Vagina (tissue), 2 donors: ENCODE results near the gene MEGF6.

Source experiments
- CTCF ChIP-seq, 3 experiments: fragments of 450-650 bp in 2 of 3; fragments of 200-600 bp in 1 of 3; sonication (generic) in 1 of 3; IDR thresholded peaks; one replicate each; pipeline ENCODE4 v1.5.1; 2017 to 2019; ENCODE audit warnings: antibody characterized with exemption in 3 of 3, mild to moderate bottlenecking in 2 of 3, moderate library complexity in 2 of 3
- POLR2A ChIP-seq, 2 donors: fragments of 450-650 bp; IDR thresholded peaks; one replicate each; pipeline ENCODE4 v1.6.1; 2017; ENCODE audit warnings: antibody characterized with exemption in 2 of 2, mild to moderate bottlenecking in 2 of 2, moderate library complexity in 2 of 2
- POLR2AphosphoS5 ChIP-seq, 2 donors: sonication (generic); formaldehyde crosslinking; IDR thresholded peaks; one replicate each; pipeline ENCODE4 v1.9.0; 2017; ENCODE audit warnings: antibody characterized with exemption in 2 of 2, mild to moderate bottlenecking in 2 of 2, low read depth in 1 of 2; ENCODE audit not compliant: insufficient read depth in 1 of 2

- no peak for TF ChIP-seq CTCF (IDR thresholded peaks at IDR 0.05)
- no peak for TF ChIP-seq POLR2A (IDR thresholded peaks at IDR 0.05)
- no peak for TF ChIP-seq POLR2AphosphoS5 (IDR thresholded peaks at IDR 0.05; ENCODE audit: insufficient read depth in 1 of 2, low read depth in 1 of 2)
Measured at GRCh38 chr1:3501856-3502640, 109.3 kb downstream of the MEGF6 start.
